SK-N-SH (cell line): Measurements from ENCODE around the gene SDK1. TPM values are rescaled to one million over a fixed set of nuclear protein-coding genes. Genes with fewer than 3 reads are reported as not detected.

Experiments used
- CTCF ChIA-PET: fragments of 300-600, 350-600 bp; formaldehyde crosslinking; extraction: SDS; loops from one replicate; lab custom pipeline; 2021; lab: Yijun Ruan, JAX
- POLR2A ChIA-PET: fragments of 350-600 bp; sonication (Branson Sonifier 250); formaldehyde crosslinking; extraction: SDS; loops from one replicate; lab custom pipeline; 2020; ENCODE audit warnings: antibody characterized with exemption, inconsistent platforms; lab: Yijun Ruan, JAX
- DNase-seq: peaks from one replicate; pipeline ENCODE4 v3.0.0; 2012
- H2AFZ ChIP-seq: fragments of 200-600 bp; sonication (generic); 2 replicates; pipeline ENCODE4 v1.8.1; 2016; ENCODE audit warnings: antibody characterized with exemption, mild to moderate bottlenecking, low read depth
- H3F3A ChIP-seq: fragments of 200-600 bp; sonication (generic); replicated peaks from 2 replicates; pipeline ENCODE3; 2016; ENCODE audit warnings: antibody characterized with exemption, mild to moderate bottlenecking; ENCODE audit not compliant: insufficient read depth
- H3K27ac ChIP-seq, 2 experiments: fragments of 200-500 bp in 1 of 2; fragments of 200-600 bp in 1 of 2; sonication (Bioruptor generic) in 1 of 2; sonication (generic), shearing (Covaris generic) in 1 of 2; 2 replicates each; pipeline versions ENCODE4 v1.5.1 to v1.6.1; 2014 to 2016; ENCODE audit warnings: low read depth in 2 of 2, inconsistent platforms in 1 of 2, low read length in 1 of 2, mild to moderate bottlenecking in 1 of 2, mixed read lengths in 1 of 2
- H3K27me3 ChIP-seq: fragments of 200-600 bp; sonication (generic), shearing (Covaris generic); 2 replicates; pipeline ENCODE4 v1.6.1; 2016; ENCODE audit warnings: mixed run types; ENCODE audit not compliant: insufficient read depth
- H3K36me3 ChIP-seq, 2 experiments: fragments of 200-500 bp in 1 of 2; fragments of 200-600 bp in 1 of 2; sonication (Bioruptor generic) in 1 of 2; sonication (generic) in 1 of 2; replicated peaks in 1 of 2; 2 replicates each; pipeline versions ENCODE3 to v1.5.1; 2014 to 2016; ENCODE audit warnings: low read length in 1 of 2, mild to moderate bottlenecking in 1 of 2; ENCODE audit not compliant: insufficient read depth in 2 of 2, control insufficient read depth in 1 of 2
- H3K4me1 ChIP-seq, 2 experiments: fragments of 200-500 bp in 1 of 2; fragments of 200-600 bp in 1 of 2; sonication (Bioruptor generic) in 1 of 2; sonication (generic), shearing (Covaris generic) in 1 of 2; 2 replicates each; pipeline versions ENCODE4 v1.5.1 to v1.6.1; 2014 to 2016; ENCODE audit warnings: low read depth in 1 of 2, low read length in 1 of 2, mixed run types in 1 of 2; ENCODE audit not compliant: insufficient read depth in 2 of 2, control insufficient read depth in 1 of 2
- H3K4me2 ChIP-seq: fragments of 200-600 bp; sonication (generic), shearing (Covaris generic); 2 replicates; pipeline ENCODE4 v1.6.1; 2017; ENCODE audit warnings: mixed run types
- H3K4me3 ChIP-seq, 2 experiments: fragments of 200-500 bp in 1 of 2; fragments of 200-600 bp in 1 of 2; sonication (Bioruptor generic) in 1 of 2; sonication (generic), shearing (Covaris generic) in 1 of 2; 2 replicates each; pipeline versions ENCODE4 v1.5.1 to v1.8.1; 2014 to 2016; ENCODE audit warnings: low read depth in 2 of 2, inconsistent platforms in 1 of 2, low read length in 1 of 2, mild to moderate bottlenecking in 1 of 2, mixed read lengths in 1 of 2, moderate library complexity in 1 of 2
- H3K79me2 ChIP-seq: fragments of 200-600 bp; sonication (generic); 2 replicates; pipeline ENCODE4 v1.8.1; 2017; ENCODE audit warnings: mild to moderate bottlenecking; ENCODE audit not compliant: insufficient read depth
- H3K9ac ChIP-seq: fragments of 200-600 bp; sonication (generic); 2 replicates; pipeline ENCODE4 v1.6.1; 2017; ENCODE audit warnings: mixed run types
- H3K9me2 ChIP-seq: fragments of 200-600 bp; sonication (generic); 2 replicates; pipeline ENCODE4 v1.6.1; 2017; ENCODE audit warnings: mixed run types
- H3K9me3 ChIP-seq: fragments of 200-600 bp; sonication (generic); 2 replicates; pipeline ENCODE4 v1.6.1; 2017; ENCODE audit warnings: mixed run types, mild to moderate bottlenecking, moderate library complexity
- H4K20me1 ChIP-seq: fragments of 200-600 bp; sonication (generic); 2 replicates; pipeline ENCODE4 v1.6.1; 2017; ENCODE audit warnings: mild to moderate bottlenecking, mixed run types; ENCODE audit not compliant: insufficient read depth
- ELF1 ChIP-seq: IDR thresholded peaks from 2 replicates; pipeline ENCODE4 v1.4.0; 2012
- EZH2phosphoT487 ChIP-seq: fragments of 200-600 bp; sonication (generic); IDR thresholded peaks from 2 replicates; pipeline ENCODE4 v1.6.1; 2017; ENCODE audit warnings: low read depth, mixed run types, mild to moderate bottlenecking, antibody characterized with exemption, moderate library complexity, borderline replicate concordance
- GABPA ChIP-seq: IDR thresholded peaks from 2 replicates; pipeline ENCODE4 v1.4.0; 2012; ENCODE audit warnings: low read depth, mild to moderate bottlenecking
- GATA2 ChIP-seq: sonication (generic); formaldehyde crosslinking; IDR thresholded peaks from 2 replicates; pipeline ENCODE4 v1.5.0; 2020; ENCODE audit warnings: mild to moderate bottlenecking, missing genetic modification reagents
- IRF3 ChIP-seq: fragments of 150-350 bp; IDR thresholded peaks from 2 replicates; pipeline ENCODE4 v1.6.1; 2016; ENCODE audit warnings: mild to moderate bottlenecking, low read depth, low read length
- JUND ChIP-seq: IDR thresholded peaks from 2 replicates; pipeline ENCODE4 v1.4.0; 2012
- MAX ChIP-seq: IDR thresholded peaks from 2 replicates; pipeline ENCODE4 v1.4.0; 2012; ENCODE audit warnings: low read depth
- MXI1 ChIP-seq: IDR thresholded peaks from 2 replicates; pipeline ENCODE4 v1.6.1; 2012; ENCODE audit warnings: mild to moderate bottlenecking, low read depth, low read length, improper control_type of control experiment
- NFIC ChIP-seq: IDR thresholded peaks from 2 replicates; pipeline ENCODE4 v1.4.0; 2012; ENCODE audit warnings: borderline replicate concordance
- PBX3 ChIP-seq: IDR thresholded peaks from 2 replicates; pipeline ENCODE4; 2012
- POLR2AphosphoS5 ChIP-seq: IDR thresholded peaks from 2 replicates; pipeline ENCODE4 v1.6.1; 2012; ENCODE audit warnings: low read depth, low read length
- RAD21 ChIP-seq: IDR thresholded peaks from 2 replicates; pipeline ENCODE4 v1.6.1; 2012; ENCODE audit warnings: mild to moderate bottlenecking, low read length
- RCOR1 ChIP-seq: fragments of 150-350 bp; IDR thresholded peaks from 2 replicates; pipeline ENCODE4 v1.6.1; 2017; ENCODE audit warnings: antibody characterized with exemption, low read length
- RFX5 ChIP-seq: IDR thresholded peaks from 2 replicates; pipeline ENCODE4 v1.6.1; 2012; ENCODE audit warnings: mild to moderate bottlenecking, improper control_type of control experiment, low read length
- TAF1 ChIP-seq: IDR thresholded peaks from 2 replicates; pipeline ENCODE4 v1.6.1; 2012; ENCODE audit warnings: low read depth, mild to moderate bottlenecking, low read length, moderate library complexity, borderline replicate concordance
- TCF12 ChIP-seq: IDR thresholded peaks from 2 replicates; pipeline ENCODE4 v1.4.0; 2012
- USF1 ChIP-seq: IDR thresholded peaks from 2 replicates; pipeline ENCODE4 v1.4.0; 2012; ENCODE audit warnings: low read depth, borderline replicate concordance
- YY1 ChIP-seq: IDR thresholded peaks from 2 replicates; pipeline ENCODE4 v1.4.0; 2012; ENCODE audit warnings: low read depth, mild to moderate bottlenecking
- WGBS: methylation state at CpG from one replicate; pipeline ENCODE4 v1.1.6; 2017; ENCODE audit warnings: low lambda C conversion rate; 5-methylcytosine and 5-hydroxymethylcytosine counted together
- polyA plus RNA-seq, 3 experiments: library from polyadenylated mRNA; depleted of rRNA; stranded (reverse); fragments of >200 nt; gene quantifications; 2 replicates each; pipeline ENCODE4 v1.2.3, GENCODE V29; 2012

The SDK1 gene
- polyA plus RNA-seq, 1 of the 3 experiments (the other 2 are of a cell fraction), result 1.2 TPM

- ChIA-PET CTCF (no interaction called here), POLR2A (no interaction called here)
- H4K20me1 ChIP-seq, result no peaks in the 10 kb centered on the region
- H3K36me3 ChIP-seq, result no peaks in the 10 kb centered on the region
- no peaks in the 10 kb centered on the region for H3K79me2 ChIP-seq
- H3K4me1 ChIP-seq, result no peaks in the 10 kb centered on the region
- H2AFZ ChIP-seq, result no peak overlapping the region
- H3K27ac ChIP-seq, result no peak overlapping the region
- H3F3A ChIP-seq, result no peaks in the 10 kb centered on the region
- 38% methylated on average over 3 of the region's 3 CpGs for WGBS
- TF ChIP-seq RAD21, result no peak
- TF ChIP-seq RFX5, result no peak
- no peak for TF ChIP-seq USF1
- TF ChIP-seq PBX3, result no peak
- TF ChIP-seq MAX, result no peak
- TF ChIP-seq YY1, result no peak
- TF ChIP-seq GATA2 (CRISPR knock-in tag), result no peak
- TF ChIP-seq IRF3, result no peak
- no peak for TF ChIP-seq ELF1
- no peak for TF ChIP-seq RCOR1
- TF ChIP-seq TCF12, result no peak
- TF ChIP-seq GABPA, result no peak
- no peak for TF ChIP-seq JUND
- TF ChIP-seq MXI1, result no peak
- no peaks in the 10 kb centered on the region for H3K9me2 ChIP-seq
- no peak overlapping the region for H3K9ac ChIP-seq
- H3K4me2 ChIP-seq, result no peak overlapping the region
- DNase-seq, result no peak
- no peaks in the 10 kb centered on the region for H3K9me3 ChIP-seq
- no peak overlapping the region for H3K4me3 ChIP-seq
- H3K27me3 ChIP-seq, result no peaks in the 10 kb centered on the region
Observed at GRCh38 chr7:3280445-3280844, 20.6 kb upstream of the SDK1 start.

- no peaks in the 10 kb centered on the region for H3K36me3 ChIP-seq
- no peaks in the 10 kb centered on the region for H3K79me2 ChIP-seq
- H3F3A ChIP-seq, result no peaks in the 10 kb centered on the region
- no peak for DNase-seq
- H3K4me1 ChIP-seq, result no peaks in the 10 kb centered on the region
- no peak overlapping the region for H3K9ac ChIP-seq
- 47% methylated on average over 10 of the region's 10 CpGs for WGBS
- H3K4me3 ChIP-seq, result no peak overlapping the region
- CTCF ChIA-PET, result interaction anchor here (0.9 to 4.4 kb wide), 2 partner anchors 12 to 20 kb away, joined by 3 to 29 read pairs; partner anchors contain the start of gene SDK1
- no peaks in the 10 kb centered on the region for H3K9me2 ChIP-seq
- no peaks in the 10 kb centered on the region for H3K9me3 ChIP-seq
- TF ChIP-seq TAF1 (no peak), POLR2AphosphoS5 (no peak), PBX3 (no peak), EZH2phosphoT487 (no peak), NFIC (no peak)
- TF ChIP-seq, all 33 proteins: peak for 0
- no peak overlapping the region for H3K4me2 ChIP-seq
- no peaks in the 10 kb centered on the region for H4K20me1 ChIP-seq
- POLR2A ChIA-PET, result no interaction called here
- H2AFZ ChIP-seq, result no peak overlapping the region
- no peak overlapping the region for H3K27ac ChIP-seq
- no peaks in the 10 kb centered on the region for H3K27me3 ChIP-seq
Observed at GRCh38 chr7:3280946-3281656, 20.0 kb upstream of the SDK1 start.
